ENCODE measurements around the gene SHF.

SHF gene

GRCh38 chr15:45169608-45170480 lies 17.9 kb downstream of the SHF start:
- no peak for DNase-seq (ENCODE audit: low read depth)

GRCh38 chr15:45168751-45169551 lies 18.8 kb downstream of the SHF start:
- DNase-seq (ENCODE audit: low read depth) = no peak

- DNase-seq (ENCODE audit: low read depth) = no peak
Measured at GRCh38 chr15:45168286-45168685, 19.5 kb downstream of the SHF start.

- no peak for DNase-seq (ENCODE audit: low read depth)
Measured at GRCh38 chr15:45167631-45168205, 20.0 kb downstream of the SHF start.

- DNase-seq (ENCODE audit: low read depth) = peak; percentile 88
Measured at GRCh38 chr15:45166834-45167630, 20.7 kb downstream of the SHF start.

- no peak for DNase-seq (ENCODE audit: low read depth)
Measured at GRCh38 chr15:45165536-45165935, 22.2 kb downstream of the SHF start.

GRCh38 chr15:45164914-45165313 lies 22.9 kb downstream of the SHF start:
- DNase-seq (ENCODE audit: low read depth) = no peak

GRCh38 chr15:45163508-45163856 lies 24.3 kb downstream of the SHF start:
- DNase-seq (ENCODE audit: low read depth) = no peak

GRCh38 chr15:45162771-45163507 lies 24.8 kb downstream of the SHF start:
- peak; percentile 81 for DNase-seq (ENCODE audit: low read depth)

- DNase-seq (ENCODE audit: low read depth) = no peak
Measured at GRCh38 chr15:45161666-45162065, 26.1 kb downstream of the SHF start.

GRCh38 chr15:45157974-45158373 lies 29.8 kb downstream of the SHF start:
- DNase-seq (ENCODE audit: low read depth) = peak; percentile 88

GRCh38 chr15:45156744-45157455 lies 30.9 kb downstream of the SHF start:
- DNase-seq (ENCODE audit: low read depth) = peak; percentile 66

GRCh38 chr15:45155739-45156138 lies 32.0 kb downstream of the SHF start:
- DNase-seq (ENCODE audit: low read depth) = no peak

- DNase-seq (ENCODE audit: low read depth) = no peak
Measured at GRCh38 chr15:45151998-45152828, 35.6 kb downstream of the SHF start.

GRCh38 chr15:45150997-45151396 lies 36.8 kb downstream of the SHF start:
- DNase-seq (ENCODE audit: low read depth) = no peak

- peak; percentile 26 for DNase-seq (ENCODE audit: low read depth)
Measured at GRCh38 chr15:45150481-45150880, 37.3 kb downstream of the SHF start.

- no peak for DNase-seq (ENCODE audit: low read depth)
Measured at GRCh38 chr15:45149060-45149459, 38.7 kb downstream of the SHF start.

- no peak for DNase-seq (ENCODE audit: low read depth)
Measured at GRCh38 chr15:45148076-45149059, 39.4 kb downstream of the SHF start.

GRCh38 chr15:45147606-45148005 lies 40.2 kb downstream of the SHF start:
- no peak for DNase-seq (ENCODE audit: low read depth)
